RWPE1 (cell line): ENCODE results near the gene SLC35F3.

Source experiments
- CTCF ChIA-PET: fragments of 350-600 bp; sonication (Branson Sonifier 250); formaldehyde crosslinking; extraction: SDS; loops from one replicate; lab custom pipeline; 2021; lab: Yijun Ruan, JAX
- POLR2A ChIA-PET: fragments of 400-600 bp; formaldehyde crosslinking; extraction: SDS; loops from one replicate; lab custom pipeline; 2020; ENCODE audit warnings: antibody characterized with exemption; ENCODE audit not compliant: low non-redundant PET; lab: Yijun Ruan, JAX
- DNase-seq: peaks from one replicate; pipeline ENCODE4 v3.0.0; 2012; ENCODE audit warnings: low spot score
- H3K27ac ChIP-seq: fragments of 450-650 bp; 2 replicates; pipeline ENCODE4 v1.5.1; 2017
- TF ChIP-seq, protein P1 (sequence below): fragments of 450-650 bp; conservative IDR thresholded peaks from 2 replicates; pipeline ENCODE4 v1.5.1; 2017; ENCODE audit warnings: low read depth, mild to moderate bottlenecking

The SLC35F3 gene

DNA sequence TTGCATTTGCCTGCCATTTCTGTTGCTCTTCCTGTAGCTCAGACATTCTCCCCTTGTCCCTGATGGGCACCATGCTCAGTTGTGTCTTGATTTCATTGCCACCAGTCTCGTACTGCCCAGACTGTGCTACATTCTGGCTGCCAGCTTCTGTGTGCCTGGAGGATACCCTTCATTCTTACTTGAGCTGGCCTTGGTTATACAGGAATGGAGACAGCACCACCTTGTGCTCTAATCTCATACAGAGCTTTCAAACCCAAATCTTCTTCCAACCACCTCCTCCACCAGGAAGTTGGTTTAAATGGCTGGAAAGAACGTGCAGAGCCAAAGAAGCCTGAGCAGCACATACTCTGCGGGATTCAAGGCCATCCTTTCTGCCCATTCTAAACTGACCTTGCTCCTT lies 165.3 kb downstream of the SLC35F3 start:
- ChIA-PET CTCF (interaction anchor here (0.5 to 0.7 kb wide), 2 partner anchors 289 to 329 kb away, joined by 3 read pairs; no protein-coding TSS in a partner anchor), POLR2A (no interaction called here)
- DNase-seq: no peak
- no peak overlapping the region for H3K27ac ChIP-seq
- TF ChIP-seq, protein P1, sequence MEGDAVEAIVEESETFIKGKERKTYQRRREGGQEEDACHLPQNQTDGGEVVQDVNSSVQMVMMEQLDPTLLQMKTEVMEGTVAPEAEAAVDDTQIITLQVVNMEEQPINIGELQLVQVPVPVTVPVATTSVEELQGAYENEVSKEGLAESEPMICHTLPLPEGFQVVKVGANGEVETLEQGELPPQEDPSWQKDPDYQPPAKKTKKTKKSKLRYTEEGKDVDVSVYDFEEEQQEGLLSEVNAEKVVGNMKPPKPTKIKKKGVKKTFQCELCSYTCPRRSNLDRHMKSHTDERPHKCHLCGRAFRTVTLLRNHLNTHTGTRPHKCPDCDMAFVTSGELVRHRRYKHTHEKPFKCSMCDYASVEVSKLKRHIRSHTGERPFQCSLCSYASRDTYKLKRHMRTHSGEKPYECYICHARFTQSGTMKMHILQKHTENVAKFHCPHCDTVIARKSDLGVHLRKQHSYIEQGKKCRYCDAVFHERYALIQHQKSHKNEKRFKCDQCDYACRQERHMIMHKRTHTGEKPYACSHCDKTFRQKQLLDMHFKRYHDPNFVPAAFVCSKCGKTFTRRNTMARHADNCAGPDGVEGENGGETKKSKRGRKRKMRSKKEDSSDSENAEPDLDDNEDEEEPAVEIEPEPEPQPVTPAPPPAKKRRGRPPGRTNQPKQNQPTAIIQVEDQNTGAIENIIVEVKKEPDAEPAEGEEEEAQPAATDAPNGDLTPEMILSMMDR: 0 out of 2 replicates have a peak, but pooled peaks have one; percentile 11

DNA sequence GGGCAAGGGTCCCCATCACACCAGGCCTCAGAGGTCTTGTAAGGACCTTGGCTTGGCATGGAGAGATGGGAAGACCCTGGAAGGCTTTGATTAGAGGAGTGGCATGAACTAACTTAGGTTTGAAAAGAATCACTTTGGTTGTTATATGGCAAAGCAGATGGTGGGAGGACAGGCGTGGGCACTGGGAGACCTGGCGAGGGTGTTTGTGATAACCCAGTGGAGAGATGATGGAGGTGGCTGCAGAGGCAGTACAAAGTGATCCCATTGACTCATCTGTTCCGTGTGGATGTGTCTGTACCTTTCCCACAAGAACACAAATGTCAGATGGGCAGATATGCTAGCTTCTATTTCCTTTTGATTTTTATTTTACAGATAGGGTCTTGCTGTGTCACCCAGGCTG lies 168.3 kb downstream of the SLC35F3 start:
- no peak overlapping the region for H3K27ac ChIP-seq
- CTCF ChIA-PET: interaction anchor here (0.6 kb wide), 2 partner anchors 54 to 350 kb away, joined by 3 read pairs; no protein-coding TSS in a partner anchor
- no peak for DNase-seq
- POLR2A ChIA-PET: no interaction called here
- TF ChIP-seq, protein P1: no peak

- H3K27ac ChIP-seq: no peak overlapping the region
- POLR2A ChIA-PET: no interaction called here
- TF ChIP-seq, protein P1: no peak
- no peak for DNase-seq
- CTCF ChIA-PET: no interaction called here
Measured at GRCh38 chr1:234078143-234078542, 173.7 kb downstream of the SLC35F3 start.

DNA sequence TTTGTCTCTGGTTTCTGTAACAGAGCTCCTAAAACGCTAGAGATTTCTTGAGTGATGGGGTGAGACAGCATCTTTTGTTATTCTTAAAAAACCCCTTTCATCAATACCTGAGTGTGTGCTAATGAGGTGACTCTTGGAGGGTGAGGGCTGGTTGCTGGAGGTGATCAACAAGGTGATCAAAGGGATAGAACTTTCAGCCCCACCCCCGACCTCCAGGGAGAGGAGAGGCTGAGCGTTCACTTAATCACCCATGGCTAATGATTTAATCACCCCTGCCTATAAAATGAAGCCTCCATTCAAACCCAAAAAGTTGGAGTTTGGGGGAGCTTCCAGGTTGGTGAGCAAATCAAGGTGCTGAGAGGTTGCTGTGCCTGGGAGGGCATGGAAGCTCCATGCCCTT lies 175.4 kb downstream of the SLC35F3 start:
- no peak overlapping the region for H3K27ac ChIP-seq
- no peak for DNase-seq
- ChIA-PET CTCF (no interaction called here), POLR2A (no interaction called here)
- TF ChIP-seq, protein P1: no peak

DNA sequence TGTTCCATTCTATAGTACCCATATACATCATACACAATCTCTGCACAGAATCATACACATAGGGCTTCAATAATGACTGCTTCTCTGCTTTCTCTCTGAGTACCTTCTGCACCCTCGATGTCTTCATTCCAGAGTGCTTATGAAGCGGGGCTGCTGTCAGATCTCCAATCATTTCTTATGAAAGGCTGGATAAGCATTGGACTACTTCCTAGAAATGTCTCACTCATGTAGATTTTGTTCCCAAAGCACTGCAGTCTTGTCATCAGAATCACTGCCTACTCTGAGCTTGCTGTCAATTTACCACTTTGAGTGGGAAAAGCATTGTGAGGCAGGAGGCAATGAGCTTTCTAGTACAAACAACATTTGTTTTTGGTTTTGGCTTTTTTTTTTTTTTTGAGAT lies 179.0 kb downstream of the SLC35F3 start:
- no peak overlapping the region for H3K27ac ChIP-seq
- CTCF ChIA-PET: no interaction called here
- TF ChIP-seq, protein P1: no peak
- no peak for DNase-seq
- POLR2A ChIA-PET: no interaction called here

DNA sequence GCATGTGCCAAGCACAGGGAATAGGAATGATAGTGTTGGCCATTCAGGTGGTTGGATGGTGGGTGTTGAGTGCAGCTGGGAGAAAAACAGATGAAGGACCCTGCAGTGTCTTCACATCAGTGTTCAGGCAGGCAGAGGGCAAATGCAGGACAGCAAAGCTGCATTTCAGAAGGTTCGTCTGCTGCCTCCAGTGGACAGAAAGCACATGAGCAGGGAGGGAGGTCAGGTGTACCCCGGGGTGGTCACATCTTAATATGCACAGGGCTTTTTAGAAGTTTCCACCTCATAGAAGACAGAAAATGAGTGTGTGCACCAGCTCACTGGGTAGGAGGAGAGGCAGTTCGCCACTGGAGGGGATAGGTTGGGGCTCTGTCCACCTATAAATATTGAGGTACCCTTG lies 184.9 kb downstream of the SLC35F3 start:
- ChIA-PET POLR2A (no interaction called here), CTCF (no interaction called here)
- TF ChIP-seq, protein P1: no peak
- DNase-seq: no peak
- no peak overlapping the region for H3K27ac ChIP-seq
